HUES6 (cell line): Measurements from ENCODE around the gene MMRN1.

Experiments used
- H3K27ac ChIP-seq: 2 replicates; pipeline ENCODE4 v1.7.0; 2013; ENCODE audit warnings: low read depth, mild to moderate bottlenecking, low read length, inconsistent platforms
- H3K27me3 ChIP-seq: 2 replicates; pipeline ENCODE4 v1.6.1; 2013; ENCODE audit warnings: low read length; ENCODE audit not compliant: control insufficient read depth, insufficient read depth
- H3K36me3 ChIP-seq: 2 replicates; pipeline ENCODE4 v1.6.1; 2013; ENCODE audit warnings: low read length; ENCODE audit not compliant: control insufficient read depth, insufficient read depth
- H3K4me1 ChIP-seq: 2 replicates; pipeline ENCODE4 v1.6.1; 2013; ENCODE audit warnings: low read length; ENCODE audit not compliant: control insufficient read depth, insufficient read depth
- H3K4me3 ChIP-seq: 2 replicates; pipeline ENCODE4 v1.5.1; 2013; ENCODE audit warnings: low read depth, low read length
- H3K9ac ChIP-seq: one replicate; pipeline ENCODE4 v1.6.1; 2013; ENCODE audit warnings: mild to moderate bottlenecking, low read length
- H3K9me3 ChIP-seq: 2 replicates; pipeline ENCODE4 v1.6.1; 2013; ENCODE audit warnings: low read depth, low read length; ENCODE audit not compliant: control insufficient read depth, insufficient read depth

Gene MMRN1

GRCh38 chr4:90001023-90001422 lies 106.4 kb downstream of the MMRN1 start:
- H3K9me3 ChIP-seq = no peaks in the 10 kb centered on the region
- H3K27ac ChIP-seq = no peak overlapping the region
- no peaks in the 10 kb centered on the region for H3K36me3 ChIP-seq
- peaks cover 10% of the 10 kb centered on the region; the same call in 1 of the 2 replicates for H3K4me1 ChIP-seq
- no peaks in the 10 kb centered on the region for H3K27me3 ChIP-seq
- H3K4me3 ChIP-seq = no peak overlapping the region
- no peak overlapping the region for H3K9ac ChIP-seq

- no peak overlapping the region for H3K27ac ChIP-seq
- peaks cover 14% of the 10 kb centered on the region; the same call in 1 of the 2 replicates for H3K4me1 ChIP-seq
- no peaks in the 10 kb centered on the region for H3K9me3 ChIP-seq
- H3K9ac ChIP-seq = no peak overlapping the region
- no peaks in the 10 kb centered on the region for H3K27me3 ChIP-seq
- no peak overlapping the region for H3K4me3 ChIP-seq
- no peaks in the 10 kb centered on the region for H3K36me3 ChIP-seq
Measured at GRCh38 chr4:90002441-90003062, 107.9 kb downstream of the MMRN1 start.
